SK-N-SH (cell line): ENCODE measurements around the gene DNAH10. TPM values are rescaled to one million over a fixed set of nuclear protein-coding genes. Genes with fewer than 3 reads are reported as not detected.
A peak's percentile ranks its signal among the peaks of the same experiment; 100 is the strongest.

Experiments used
- CTCF ChIA-PET: fragments of 300-600, 350-600 bp; formaldehyde crosslinking; extraction: SDS; loops from one replicate; lab custom pipeline; 2021; lab: Yijun Ruan, JAX
- POLR2A ChIA-PET: fragments of 350-600 bp; sonication (Branson Sonifier 250); formaldehyde crosslinking; extraction: SDS; loops from one replicate; lab custom pipeline; 2020; ENCODE audit warnings: antibody characterized with exemption, inconsistent platforms; lab: Yijun Ruan, JAX
- DNase-seq: peaks from one replicate; pipeline ENCODE4 v3.0.0; 2012
- H2AFZ ChIP-seq: fragments of 200-600 bp; sonication (generic); 2 replicates; pipeline ENCODE4 v1.8.1; 2016; ENCODE audit warnings: antibody characterized with exemption, mild to moderate bottlenecking, low read depth
- H3F3A ChIP-seq: fragments of 200-600 bp; sonication (generic); replicated peaks from 2 replicates; pipeline ENCODE3; 2016; ENCODE audit warnings: antibody characterized with exemption, mild to moderate bottlenecking; ENCODE audit not compliant: insufficient read depth
- H3K27ac ChIP-seq, 2 experiments: fragments of 200-500 bp in 1 of 2; fragments of 200-600 bp in 1 of 2; sonication (Bioruptor generic) in 1 of 2; sonication (generic), shearing (Covaris generic) in 1 of 2; 2 replicates each; pipeline versions ENCODE4 v1.5.1 to v1.6.1; 2014 to 2016; ENCODE audit warnings: low read depth in 2 of 2, inconsistent platforms in 1 of 2, low read length in 1 of 2, mild to moderate bottlenecking in 1 of 2, mixed read lengths in 1 of 2
- H3K27me3 ChIP-seq: fragments of 200-600 bp; sonication (generic), shearing (Covaris generic); 2 replicates; pipeline ENCODE4 v1.6.1; 2016; ENCODE audit warnings: mixed run types; ENCODE audit not compliant: insufficient read depth
- H3K36me3 ChIP-seq, 2 experiments: fragments of 200-500 bp in 1 of 2; fragments of 200-600 bp in 1 of 2; sonication (Bioruptor generic) in 1 of 2; sonication (generic) in 1 of 2; replicated peaks in 1 of 2; 2 replicates each; pipeline versions ENCODE3 to v1.5.1; 2014 to 2016; ENCODE audit warnings: low read length in 1 of 2, mild to moderate bottlenecking in 1 of 2; ENCODE audit not compliant: insufficient read depth in 2 of 2, control insufficient read depth in 1 of 2
- H3K4me1 ChIP-seq, 2 experiments: fragments of 200-500 bp in 1 of 2; fragments of 200-600 bp in 1 of 2; sonication (Bioruptor generic) in 1 of 2; sonication (generic), shearing (Covaris generic) in 1 of 2; 2 replicates each; pipeline versions ENCODE4 v1.5.1 to v1.6.1; 2014 to 2016; ENCODE audit warnings: low read depth in 1 of 2, low read length in 1 of 2, mixed run types in 1 of 2; ENCODE audit not compliant: insufficient read depth in 2 of 2, control insufficient read depth in 1 of 2
- H3K4me2 ChIP-seq: fragments of 200-600 bp; sonication (generic), shearing (Covaris generic); 2 replicates; pipeline ENCODE4 v1.6.1; 2017; ENCODE audit warnings: mixed run types
- H3K4me3 ChIP-seq, 2 experiments: fragments of 200-500 bp in 1 of 2; fragments of 200-600 bp in 1 of 2; sonication (Bioruptor generic) in 1 of 2; sonication (generic), shearing (Covaris generic) in 1 of 2; 2 replicates each; pipeline versions ENCODE4 v1.5.1 to v1.8.1; 2014 to 2016; ENCODE audit warnings: low read depth in 2 of 2, inconsistent platforms in 1 of 2, low read length in 1 of 2, mild to moderate bottlenecking in 1 of 2, mixed read lengths in 1 of 2, moderate library complexity in 1 of 2
- H3K79me2 ChIP-seq: fragments of 200-600 bp; sonication (generic); 2 replicates; pipeline ENCODE4 v1.8.1; 2017; ENCODE audit warnings: mild to moderate bottlenecking; ENCODE audit not compliant: insufficient read depth
- H3K9ac ChIP-seq: fragments of 200-600 bp; sonication (generic); 2 replicates; pipeline ENCODE4 v1.6.1; 2017; ENCODE audit warnings: mixed run types
- H3K9me2 ChIP-seq: fragments of 200-600 bp; sonication (generic); 2 replicates; pipeline ENCODE4 v1.6.1; 2017; ENCODE audit warnings: mixed run types
- H3K9me3 ChIP-seq: fragments of 200-600 bp; sonication (generic); 2 replicates; pipeline ENCODE4 v1.6.1; 2017; ENCODE audit warnings: mixed run types, mild to moderate bottlenecking, moderate library complexity
- H4K20me1 ChIP-seq: fragments of 200-600 bp; sonication (generic); 2 replicates; pipeline ENCODE4 v1.6.1; 2017; ENCODE audit warnings: mild to moderate bottlenecking, mixed run types; ENCODE audit not compliant: insufficient read depth
- ELF1 ChIP-seq: IDR thresholded peaks from 2 replicates; pipeline ENCODE4 v1.4.0; 2012
- EP300 ChIP-seq, 2 experiments: IDR thresholded peaks; 2 replicates each; pipeline versions ENCODE4 v1.4.0 to v1.6.1; 2012; ENCODE audit warnings: borderline replicate concordance in 1 of 2, low read depth in 1 of 2, low read length in 1 of 2
- MAX ChIP-seq: IDR thresholded peaks from 2 replicates; pipeline ENCODE4 v1.4.0; 2012; ENCODE audit warnings: low read depth
- MXI1 ChIP-seq: IDR thresholded peaks from 2 replicates; pipeline ENCODE4 v1.6.1; 2012; ENCODE audit warnings: mild to moderate bottlenecking, low read depth, low read length, improper control_type of control experiment
- NRF1 ChIP-seq: IDR thresholded peaks from 2 replicates; pipeline ENCODE4 v1.6.1; 2012; ENCODE audit warnings: low read depth, mild to moderate bottlenecking, low read length
- RAD21 ChIP-seq: IDR thresholded peaks from 2 replicates; pipeline ENCODE4 v1.6.1; 2012; ENCODE audit warnings: mild to moderate bottlenecking, low read length
- RXRA ChIP-seq: IDR thresholded peaks from 2 replicates; pipeline ENCODE4 v1.4.0; 2012; ENCODE audit warnings: low read depth, mild to moderate bottlenecking, borderline replicate concordance
- SMC3 ChIP-seq: IDR thresholded peaks from 2 replicates; pipeline ENCODE4 v1.6.1; 2012; ENCODE audit warnings: low read depth, low read length, improper control_type of control experiment
- USF1 ChIP-seq: IDR thresholded peaks from 2 replicates; pipeline ENCODE4 v1.4.0; 2012; ENCODE audit warnings: low read depth, borderline replicate concordance
- ZBTB33 ChIP-seq: IDR thresholded peaks from 2 replicates; pipeline ENCODE4 v1.4.0; 2012; ENCODE audit warnings: low read depth, borderline replicate concordance
- WGBS: methylation state at CpG from one replicate; pipeline ENCODE4 v1.1.6; 2017; ENCODE audit warnings: low lambda C conversion rate; 5-methylcytosine and 5-hydroxymethylcytosine counted together
- polyA plus RNA-seq, 3 experiments: library from polyadenylated mRNA; depleted of rRNA; stranded (reverse); fragments of >200 nt; gene quantifications; 2 replicates each; pipeline ENCODE4 v1.2.3, GENCODE V29; 2012
- small RNA-seq, 7 experiments: library from RNA; depleted of rRNA; stranded (forward); fragments of <200 nt; gene quantifications; one replicate each; pipeline ENCODE3, GENCODE V24; 2012

The DNAH10 gene
- polyA plus RNA-seq, 1 of the 3 experiments (the other 2 are of a cell fraction) = 0.13 TPM

- no peak for TF ChIP-seq MAX
- TF ChIP-seq MXI1 = no peak
- no peak for TF ChIP-seq EP300 (IDR thresholded peaks at IDR 0.05; ENCODE audit: borderline replicate concordance in 1 of 2, low read depth in 1 of 2, low read length in 1 of 2)
- TF ChIP-seq RAD21 = peak; percentile 84
- no peak for TF ChIP-seq RXRA
- peak; percentile 46 for TF ChIP-seq SMC3
Observed at GRCh38 chr12:123983822-123984485, 221.9 kb downstream of the DNAH10 start (continued).

GRCh38 chr12:123984903-123985302, 222.8 kb downstream of the DNAH10 start:
- Histone ChIP-seq H3K9me2 (no peaks in the 10 kb centered on the region), H3K4me3 (no peak overlapping the region), H3K27me3 (no peaks in the 10 kb centered on the region), H3K4me2 (no peak overlapping the region), H3K9me3 (no peaks in the 10 kb centered on the region), H3K4me1 (peaks cover 0 to 8% of the 10 kb centered on the region in 2 experiments; a peak in 1 of 4 replicates), H4K20me1 (peaks cover 16% of the 10 kb centered on the region), H3K36me3 (peaks cover 14 to 56% of the 10 kb centered on the region in 2 experiments), H2AFZ (no peak overlapping the region), H3K27ac (no peak overlapping the region), H3K9ac (no peak overlapping the region), H3K79me2 (peaks cover 62% of the 10 kb centered on the region), H3F3A (no peaks in the 10 kb centered on the region)
- CTCF ChIA-PET = interaction anchor here (0.8 to 2.9 kb wide), 7 partner anchors 11 to 216 kb away, joined by 3 to 24 read pairs (median 3); no protein-coding TSS in a partner anchor
- 95% methylated on average over 4 of the region's 4 CpGs for WGBS
- no peak for TF ChIP-seq ZBTB33
- TF ChIP-seq ELF1 = no peak
- TF ChIP-seq USF1 = no peak
- TF ChIP-seq NRF1 = no peak
- DNase-seq = no peak
- POLR2A ChIA-PET = interaction anchor here (0.7 kb wide), 1 partner anchor 337 kb away, joined by 3 read pairs; no protein-coding TSS in a partner anchor

Small RNA genes within 50 kb of the gene (small RNA-seq; reads per million reads assigned to genes)
- gene AC068790.4 (0 reads per million in 7 experiments), gene AC068790.6 (0 reads per million in 7 experiments)

Other genes starting within 250 kb of the DNAH10 start
- 26.8 and 32.6 TPM in 2 replicates for gene RILPL1, start 228.6 kb upstream of the DNAH10 start, polyA plus RNA-seq (2012; rRNA removed)
- 113 and 120 TPM in 2 replicates for gene TMED2, start 177.7 kb upstream of the DNAH10 start, polyA plus RNA-seq (2012; rRNA removed)
- gene DDX55, start 160.2 kb upstream of the DNAH10 start, polyA plus RNA-seq (2012; rRNA removed) = 25.8 and 32.0 TPM in 2 replicates
- 64.2 and 90.5 TPM in 2 replicates for gene EIF2B1, start 128.6 kb upstream of the DNAH10 start, polyA plus RNA-seq (2012; rRNA removed)
- 22.4 and 39.6 TPM in 2 replicates for gene GTF2H3, start 128.5 kb upstream of the DNAH10 start, polyA plus RNA-seq (2012; rRNA removed)
- 7.1 and 9.1 TPM in 2 replicates for gene TCTN2, start 91.2 kb upstream of the DNAH10 start, polyA plus RNA-seq (2012; rRNA removed)
- gene ATP6V0A2, start 49.9 kb upstream of the DNAH10 start, polyA plus RNA-seq (2012; rRNA removed) = 11.6 and 16.3 TPM in 2 replicates
- 34.8 and 53.5 TPM in 2 replicates for gene CCDC92, start 210.5 kb downstream of the DNAH10 start, polyA plus RNA-seq (2012; rRNA removed)
- gene ZNF664, start 210.9 kb downstream of the DNAH10 start, polyA plus RNA-seq (2012; rRNA removed) = 34.9 and 51.0 TPM in 2 replicates